B cell (primary cell): Measurements from ENCODE around the gene DLGAP5.

Experiments used
- EZH2 ChIP-seq: IDR thresholded peaks from 2 replicates; pipeline ENCODE4 v1.6.1; 2012; ENCODE audit warnings: borderline replicate concordance, low read depth, mild to moderate bottlenecking, moderate library complexity, low read length; ENCODE audit not compliant: insufficient read depth, poor library complexity, severe bottlenecking
- TF ChIP-seq, protein P1 (sequence below): fragments of 200-600 bp; IDR thresholded peaks from one replicate; pipeline ENCODE4 v1.8.0; 2022; ENCODE audit warnings: antibody characterized with exemption, mild to moderate bottlenecking

DNA sequence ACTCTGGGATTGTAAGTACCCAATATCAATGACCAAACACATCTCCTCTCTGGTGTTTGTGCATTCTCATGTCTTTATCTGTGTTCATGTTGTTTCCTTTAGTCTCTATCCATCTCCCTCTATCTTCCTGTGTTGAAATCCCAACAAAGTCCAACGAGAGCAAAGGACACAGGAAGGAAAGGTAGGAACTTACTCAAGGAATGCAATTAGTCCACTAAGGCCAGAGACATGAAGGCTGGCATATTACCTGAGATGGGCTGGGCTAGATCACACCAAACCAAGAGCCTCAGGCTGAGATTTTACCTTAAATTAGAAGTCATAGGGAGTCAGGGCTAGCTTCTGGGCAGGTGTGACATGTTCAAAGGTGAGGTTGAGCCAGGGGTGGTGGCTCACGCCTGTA is 76.7 kb downstream of the DLGAP5 start:
- TF ChIP-seq, protein P1, sequence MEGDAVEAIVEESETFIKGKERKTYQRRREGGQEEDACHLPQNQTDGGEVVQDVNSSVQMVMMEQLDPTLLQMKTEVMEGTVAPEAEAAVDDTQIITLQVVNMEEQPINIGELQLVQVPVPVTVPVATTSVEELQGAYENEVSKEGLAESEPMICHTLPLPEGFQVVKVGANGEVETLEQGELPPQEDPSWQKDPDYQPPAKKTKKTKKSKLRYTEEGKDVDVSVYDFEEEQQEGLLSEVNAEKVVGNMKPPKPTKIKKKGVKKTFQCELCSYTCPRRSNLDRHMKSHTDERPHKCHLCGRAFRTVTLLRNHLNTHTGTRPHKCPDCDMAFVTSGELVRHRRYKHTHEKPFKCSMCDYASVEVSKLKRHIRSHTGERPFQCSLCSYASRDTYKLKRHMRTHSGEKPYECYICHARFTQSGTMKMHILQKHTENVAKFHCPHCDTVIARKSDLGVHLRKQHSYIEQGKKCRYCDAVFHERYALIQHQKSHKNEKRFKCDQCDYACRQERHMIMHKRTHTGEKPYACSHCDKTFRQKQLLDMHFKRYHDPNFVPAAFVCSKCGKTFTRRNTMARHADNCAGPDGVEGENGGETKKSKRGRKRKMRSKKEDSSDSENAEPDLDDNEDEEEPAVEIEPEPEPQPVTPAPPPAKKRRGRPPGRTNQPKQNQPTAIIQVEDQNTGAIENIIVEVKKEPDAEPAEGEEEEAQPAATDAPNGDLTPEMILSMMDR, result no peak
- no peak for TF ChIP-seq EZH2
